H1 (cell line): ENCODE data around the gene LITAF.

Source experiments
- CHD2 ChIP-seq: IDR thresholded peaks from 2 replicates; pipeline ENCODE4 v1.6.1; 2012; ENCODE audit warnings: low read length, improper control_type of control experiment
- EZH2 ChIP-seq: fragments of 200-600 bp; sonication (generic); IDR thresholded peaks from 2 replicates; pipeline ENCODE4 v1.7.1; 2012; ENCODE audit warnings: low read depth, mild to moderate bottlenecking, moderate library complexity, low read length, inconsistent platforms; ENCODE audit not compliant: severe bottlenecking
- HDAC6 ChIP-seq: IDR thresholded peaks from one replicate; pipeline ENCODE4 v1.7.1; 2012; ENCODE audit warnings: low read depth, mild to moderate bottlenecking, inconsistent platforms, low read length, moderate library complexity
- JUN ChIP-seq: IDR thresholded peaks from 2 replicates; pipeline ENCODE4 v1.6.1; 2011; ENCODE audit warnings: low read depth, mild to moderate bottlenecking, improper control_type of control experiment, low read length
- JUND ChIP-seq: IDR thresholded peaks from 2 replicates; pipeline ENCODE4 v1.6.1; 2011; ENCODE audit warnings: mild to moderate bottlenecking, improper control_type of control experiment, low read length
- POLR2A ChIP-seq, 2 experiments: IDR thresholded peaks; 1 replicate in 1 of 2; 2 replicates in 1 of 2; pipeline ENCODE4 v1.6.1; 2011; ENCODE audit warnings: low read depth in 2 of 2, low read length in 2 of 2, mild to moderate bottlenecking in 2 of 2; ENCODE audit errors: control extremely low read depth in 1 of 2
- POLR2AphosphoS5 ChIP-seq: IDR thresholded peaks from 2 replicates; pipeline ENCODE4 v1.6.1; 2011; ENCODE audit warnings: low read depth, low read length
- RXRA ChIP-seq: IDR thresholded peaks from 2 replicates; pipeline ENCODE4 v1.6.1; 2011; ENCODE audit warnings: low read depth, mild to moderate bottlenecking, low read length, moderate library complexity; ENCODE audit not compliant: insufficient read depth
- TF ChIP-seq, protein P1 (sequence below), 3 experiments: IDR thresholded peaks; 1 replicate in 2 of 3; 2 replicates in 1 of 3; pipeline versions ENCODE4 v1.5.1 to v1.6.1; 2011; ENCODE audit warnings: low read length in 3 of 3, mild to moderate bottlenecking in 3 of 3, inconsistent platforms in 2 of 3, low read depth in 1 of 3, moderate library complexity in 1 of 3; ENCODE audit not compliant: insufficient read depth in 1 of 3; ENCODE audit errors: control extremely low read depth in 1 of 3
- TF ChIP-seq, protein P2 (sequence below): IDR thresholded peaks from 2 replicates; pipeline ENCODE4 v1.6.1; 2012; ENCODE audit warnings: inconsistent platforms
- TF ChIP-seq, protein P3 (sequence below): IDR thresholded peaks from 2 replicates; pipeline ENCODE4 v1.6.1; 2011; ENCODE audit warnings: low read depth, mild to moderate bottlenecking, low read length; ENCODE audit not compliant: insufficient read depth

DNA sequence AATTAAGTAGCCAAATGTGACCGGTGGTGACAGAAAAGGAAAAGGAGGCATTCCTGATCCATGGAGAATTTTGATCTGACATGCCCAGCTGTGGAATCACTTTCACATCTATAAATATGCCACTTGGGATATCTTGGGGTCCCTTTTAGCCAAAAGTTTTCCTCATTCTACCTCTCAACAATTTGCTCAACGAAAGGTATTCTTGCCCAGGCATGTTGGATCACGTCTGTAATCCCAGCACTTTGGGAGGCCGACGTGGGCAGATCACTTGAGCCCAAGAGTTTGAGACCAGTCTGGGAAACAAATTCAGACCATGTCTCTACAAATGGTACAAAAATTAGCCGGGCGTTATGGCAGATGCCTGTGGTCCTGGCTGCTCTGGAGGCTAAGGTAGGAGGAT lies 24.3 kb downstream of the LITAF start:
- no peak for TF ChIP-seq RXRA
- TF ChIP-seq, protein P1, sequence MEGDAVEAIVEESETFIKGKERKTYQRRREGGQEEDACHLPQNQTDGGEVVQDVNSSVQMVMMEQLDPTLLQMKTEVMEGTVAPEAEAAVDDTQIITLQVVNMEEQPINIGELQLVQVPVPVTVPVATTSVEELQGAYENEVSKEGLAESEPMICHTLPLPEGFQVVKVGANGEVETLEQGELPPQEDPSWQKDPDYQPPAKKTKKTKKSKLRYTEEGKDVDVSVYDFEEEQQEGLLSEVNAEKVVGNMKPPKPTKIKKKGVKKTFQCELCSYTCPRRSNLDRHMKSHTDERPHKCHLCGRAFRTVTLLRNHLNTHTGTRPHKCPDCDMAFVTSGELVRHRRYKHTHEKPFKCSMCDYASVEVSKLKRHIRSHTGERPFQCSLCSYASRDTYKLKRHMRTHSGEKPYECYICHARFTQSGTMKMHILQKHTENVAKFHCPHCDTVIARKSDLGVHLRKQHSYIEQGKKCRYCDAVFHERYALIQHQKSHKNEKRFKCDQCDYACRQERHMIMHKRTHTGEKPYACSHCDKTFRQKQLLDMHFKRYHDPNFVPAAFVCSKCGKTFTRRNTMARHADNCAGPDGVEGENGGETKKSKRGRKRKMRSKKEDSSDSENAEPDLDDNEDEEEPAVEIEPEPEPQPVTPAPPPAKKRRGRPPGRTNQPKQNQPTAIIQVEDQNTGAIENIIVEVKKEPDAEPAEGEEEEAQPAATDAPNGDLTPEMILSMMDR (IDR thresholded peaks at IDR 0.05; ENCODE audit: control extremely low read depth in 1 of 3, insufficient read depth in 1 of 3, low read depth in 1 of 3, low read length in 3 of 3): no peak
- no peak for TF ChIP-seq JUN
- TF ChIP-seq HDAC6: no peak
- no peak for TF ChIP-seq EZH2
- TF ChIP-seq JUND: no peak
- no peak for TF ChIP-seq POLR2A (IDR thresholded peaks at IDR 0.05; ENCODE audit: control extremely low read depth in 1 of 2, low read depth in 2 of 2, low read length in 2 of 2)
- no peak for TF ChIP-seq CHD2
- TF ChIP-seq, protein P2, sequence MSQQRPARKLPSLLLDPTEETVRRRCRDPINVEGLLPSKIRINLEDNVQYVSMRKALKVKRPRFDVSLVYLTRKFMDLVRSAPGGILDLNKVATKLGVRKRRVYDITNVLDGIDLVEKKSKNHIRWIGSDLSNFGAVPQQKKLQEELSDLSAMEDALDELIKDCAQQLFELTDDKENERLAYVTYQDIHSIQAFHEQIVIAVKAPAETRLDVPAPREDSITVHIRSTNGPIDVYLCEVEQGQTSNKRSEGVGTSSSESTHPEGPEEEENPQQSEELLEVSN: no peak
- TF ChIP-seq, protein P3, sequence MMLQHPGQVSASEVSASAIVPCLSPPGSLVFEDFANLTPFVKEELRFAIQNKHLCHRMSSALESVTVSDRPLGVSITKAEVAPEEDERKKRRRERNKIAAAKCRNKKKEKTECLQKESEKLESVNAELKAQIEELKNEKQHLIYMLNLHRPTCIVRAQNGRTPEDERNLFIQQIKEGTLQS: no peak
- TF ChIP-seq POLR2AphosphoS5: no peak
